ENCODE results near the gene VPS50. TPM values are rescaled to one million over a fixed set of nuclear protein-coding genes. Genes with fewer than 3 reads are reported as not detected.

Gene VPS50
- total RNA-seq, 3 donors from 2014 or later: 20.3 to 54.4 (median 24.6) TPM

- no peak for DNase-seq (ENCODE audit: low spot score in 2 of 2)
- Histone ChIP-seq H3K4me1 (no peaks in the 10 kb centered on the region), H3K27me3 (no peaks in the 10 kb centered on the region), H3K4me3 (no peak overlapping the region), H3K36me3 (no peaks in the 10 kb centered on the region), H3K9me3 (no peaks in the 10 kb centered on the region), H3K27ac (no peak overlapping the region)
- no peak for TF ChIP-seq POLR2AphosphoS5 (IDR thresholded peaks at IDR 0.05)
- no peak for TF ChIP-seq CTCF (IDR thresholded peaks at IDR 0.05)
- no peak for TF ChIP-seq POLR2A (IDR thresholded peaks at IDR 0.05)
- intact Hi-C loops (cut with DNase I; ENCODE audit: low total_unique reads): no loop called here
These were observed 61.1 kb downstream of the VPS50 start for GRCh38 chr7:93293229-93293628.

- Histone ChIP-seq H3K27me3 (no peaks in the 10 kb centered on the region), H3K4me1 (no peaks in the 10 kb centered on the region), H3K4me3 (no peak overlapping the region), H3K27ac (no peak overlapping the region), H3K36me3 (no peaks in the 10 kb centered on the region), H3K9me3 (no peaks in the 10 kb centered on the region)
- intact Hi-C loops (cut with DNase I; ENCODE audit: low total_unique reads): no loop called here
- no peak for DNase-seq (ENCODE audit: low spot score in 2 of 2)
- TF ChIP-seq CTCF (IDR thresholded peaks at IDR 0.05): no peak
- no peak for TF ChIP-seq POLR2A (IDR thresholded peaks at IDR 0.05)
- TF ChIP-seq POLR2AphosphoS5 (IDR thresholded peaks at IDR 0.05): no peak
These were observed 66.0 kb downstream of the VPS50 start for GRCh38 chr7:93298206-93298605.

- Histone ChIP-seq H3K4me1 (no peaks in the 10 kb centered on the region), H3K27me3 (no peaks in the 10 kb centered on the region), H3K27ac (no peak overlapping the region), H3K9me3 (no peaks in the 10 kb centered on the region), H3K4me3 (no peak overlapping the region), H3K36me3 (no peaks in the 10 kb centered on the region)
- no peak for TF ChIP-seq POLR2A (IDR thresholded peaks at IDR 0.05)
- no peak for TF ChIP-seq CTCF (IDR thresholded peaks at IDR 0.05)
- no peak for DNase-seq (ENCODE audit: low spot score in 2 of 2)
- intact Hi-C loops (cut with DNase I; ENCODE audit: low total_unique reads): no loop called here
These were observed 66.5 kb downstream of the VPS50 start for GRCh38 chr7:93298671-93299070.

- DNase-seq (ENCODE audit: low spot score in 2 of 2): no peak
- Histone ChIP-seq H3K9me3 (no peaks in the 10 kb centered on the region), H3K4me1 (no peaks in the 10 kb centered on the region), H3K27me3 (no peaks in the 10 kb centered on the region), H3K36me3 (no peaks in the 10 kb centered on the region), H3K4me3 (no peak overlapping the region), H3K27ac (no peak overlapping the region)
- TF ChIP-seq POLR2A (IDR thresholded peaks at IDR 0.05) (no peak), POLR2AphosphoS5 (IDR thresholded peaks at IDR 0.05) (no peak), CTCF (IDR thresholded peaks at IDR 0.05) (no peak)
- intact Hi-C loops (cut with DNase I; ENCODE audit: low total_unique reads): no loop called here
These were observed 69.6 kb downstream of the VPS50 start for GRCh38 chr7:93301736-93302135.

- TF ChIP-seq CTCF (IDR thresholded peaks at IDR 0.05) (no peak), POLR2A (IDR thresholded peaks at IDR 0.05) (no peak), POLR2AphosphoS5 (IDR thresholded peaks at IDR 0.05) (no peak)
- no peaks in the 10 kb centered on the region for H3K9me3 ChIP-seq
- no peaks in the 10 kb centered on the region for H3K27me3 ChIP-seq
- no peaks in the 10 kb centered on the region for H3K4me1 ChIP-seq
- no peak overlapping the region for H3K4me3 ChIP-seq
- no peak for DNase-seq (ENCODE audit: low spot score in 2 of 2)
- intact Hi-C loops (cut with DNase I; ENCODE audit: low total_unique reads): no loop called here
- peaks cover 3% of the 10 kb centered on the region for H3K36me3 ChIP-seq
- H3K27ac ChIP-seq: no peak overlapping the region
These were observed 75.0 kb downstream of the VPS50 start for GRCh38 chr7:93307131-93307660.

Measured in breast epithelium (tissue), 4 donors.